Tibial nerve (tissue), 4 donors: ENCODE data around the gene UBE2H.

Experiments used
- EP300 ChIP-seq, 2 donors: sonication (generic); formaldehyde crosslinking; IDR thresholded peaks; one replicate each; pipeline ENCODE4 v1.6.1; 2017; ENCODE audit warnings: antibody characterized with exemption in 2 of 2, mild to moderate bottlenecking in 1 of 2
- POLR2A ChIP-seq, 2 donors: fragments of 450-650 bp; IDR thresholded peaks; one replicate each; pipeline ENCODE4 v1.6.1; 2017; ENCODE audit warnings: antibody characterized with exemption in 2 of 2, mild to moderate bottlenecking in 2 of 2, moderate library complexity in 2 of 2
- TF ChIP-seq, protein P1 (sequence below), 5 experiments: fragments of 200-600 bp in 3 of 5; fragments of 450-650 bp in 2 of 5; sonication (generic) in 3 of 5; IDR thresholded peaks; one replicate each; pipeline ENCODE4 v1.5.1; 2016 to 2019; ENCODE audit warnings: antibody characterized with exemption in 5 of 5, mild to moderate bottlenecking in 3 of 5, moderate library complexity in 2 of 5

DNA sequence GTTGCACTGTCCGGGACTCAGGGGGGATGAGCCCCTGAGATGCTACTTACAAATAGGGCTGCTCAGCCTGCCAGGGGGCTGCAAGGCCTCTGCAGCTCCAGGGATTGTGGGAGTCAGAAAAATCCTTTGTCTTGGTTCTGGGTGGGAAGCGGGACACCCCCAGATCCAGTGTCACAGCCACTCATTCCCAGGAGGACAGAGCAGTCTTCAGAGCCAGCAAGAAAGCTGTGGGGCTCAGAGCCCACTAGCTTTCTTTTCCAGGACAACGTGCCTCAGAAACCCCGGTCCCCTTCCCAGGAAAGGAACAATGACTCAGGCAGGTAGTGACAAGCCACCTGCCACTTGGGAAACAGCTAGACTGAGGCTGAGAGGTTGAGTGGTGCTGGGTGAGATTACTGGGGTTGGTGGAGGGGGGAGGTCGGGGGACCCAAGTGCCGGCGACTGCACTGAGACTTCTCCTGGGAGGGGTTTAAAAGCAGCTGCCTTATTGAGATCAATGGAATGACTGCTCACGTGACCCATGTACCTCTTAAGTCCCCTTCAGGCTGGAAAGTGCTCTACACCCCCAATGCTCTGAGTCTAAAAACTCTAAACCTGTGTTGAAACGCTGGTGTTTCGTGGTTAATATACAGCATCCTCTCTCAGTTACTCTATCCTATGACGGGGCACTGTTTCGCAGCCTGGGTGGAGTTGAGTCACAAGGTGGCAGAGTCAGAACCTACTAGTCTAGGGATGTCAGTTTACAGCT, 123.6 kb downstream of the UBE2H start:
- TF ChIP-seq, protein P1, sequence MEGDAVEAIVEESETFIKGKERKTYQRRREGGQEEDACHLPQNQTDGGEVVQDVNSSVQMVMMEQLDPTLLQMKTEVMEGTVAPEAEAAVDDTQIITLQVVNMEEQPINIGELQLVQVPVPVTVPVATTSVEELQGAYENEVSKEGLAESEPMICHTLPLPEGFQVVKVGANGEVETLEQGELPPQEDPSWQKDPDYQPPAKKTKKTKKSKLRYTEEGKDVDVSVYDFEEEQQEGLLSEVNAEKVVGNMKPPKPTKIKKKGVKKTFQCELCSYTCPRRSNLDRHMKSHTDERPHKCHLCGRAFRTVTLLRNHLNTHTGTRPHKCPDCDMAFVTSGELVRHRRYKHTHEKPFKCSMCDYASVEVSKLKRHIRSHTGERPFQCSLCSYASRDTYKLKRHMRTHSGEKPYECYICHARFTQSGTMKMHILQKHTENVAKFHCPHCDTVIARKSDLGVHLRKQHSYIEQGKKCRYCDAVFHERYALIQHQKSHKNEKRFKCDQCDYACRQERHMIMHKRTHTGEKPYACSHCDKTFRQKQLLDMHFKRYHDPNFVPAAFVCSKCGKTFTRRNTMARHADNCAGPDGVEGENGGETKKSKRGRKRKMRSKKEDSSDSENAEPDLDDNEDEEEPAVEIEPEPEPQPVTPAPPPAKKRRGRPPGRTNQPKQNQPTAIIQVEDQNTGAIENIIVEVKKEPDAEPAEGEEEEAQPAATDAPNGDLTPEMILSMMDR (IDR thresholded peaks at IDR 0.05): no peak
- TF ChIP-seq POLR2A (IDR thresholded peaks at IDR 0.05): no peak
- TF ChIP-seq EP300 (IDR thresholded peaks at IDR 0.05): no peak
